SK-N-SH treated with all-trans-retinoic acid at 6 μM for 48 hours (cell line): Measurements from ENCODE around the gene PXYLP1.

Source experiments
- ATAC-seq: fragments of 200-7000 bp; cut with Tn5 transposase; 3 replicates; pipeline ENCODE4 v1.9.1; 2020; ENCODE audit warnings: mild to moderate bottlenecking, moderate library complexity
- ARNTL ChIP-seq: fragments of 450-650 bp; formaldehyde crosslinking; IDR thresholded peaks from 2 replicates; pipeline ENCODE4 v1.5.0; 2020; ENCODE audit warnings: low read depth, mild to moderate bottlenecking, moderate library complexity, borderline replicate concordance
- BACH2 ChIP-seq: fragments of 250-450 bp; sonication (Bioruptor Pico); IDR thresholded peaks from 2 replicates; pipeline ENCODE4 v1.9.0; 2021; ENCODE audit warnings: mild to moderate bottlenecking, borderline replicate concordance
- CREB5 ChIP-seq: fragments of 250-450 bp; sonication (Bioruptor Pico); IDR thresholded peaks from 2 replicates; pipeline ENCODE4 v1.5.1; 2020; ENCODE audit warnings: low read depth, mild to moderate bottlenecking, moderate library complexity
- CSDC2 ChIP-seq: fragments of 250-450 bp; sonication (Bioruptor Pico); IDR thresholded peaks from 2 replicates; pipeline ENCODE4 v1.5.0; 2020; ENCODE audit warnings: mild to moderate bottlenecking, moderate library complexity
- CSRNP3 ChIP-seq: fragments of 250-450 bp; sonication (Bioruptor Pico); IDR thresholded peaks from 2 replicates; pipeline ENCODE4 v1.5.1; 2021; ENCODE audit warnings: mild to moderate bottlenecking, moderate library complexity
- ESRRG ChIP-seq: fragments of 250-450 bp; sonication (Bioruptor Pico); IDR thresholded peaks from 2 replicates; pipeline ENCODE4 v1.6.1; 2021; ENCODE audit warnings: mild to moderate bottlenecking
- GLIS3 ChIP-seq: fragments of 250-450 bp; sonication (Bioruptor Pico); IDR thresholded peaks from 2 replicates; pipeline ENCODE4 v1.5.0; 2020; ENCODE audit warnings: mild to moderate bottlenecking, moderate library complexity
- PATZ1 ChIP-seq: fragments of 250-450 bp; sonication (Bioruptor Pico); IDR thresholded peaks from 2 replicates; pipeline ENCODE4 v1.8.0; 2020; ENCODE audit warnings: mild to moderate bottlenecking, moderate library complexity, borderline replicate concordance
- POU6F1 ChIP-seq: fragments of 250-450 bp; sonication (Bioruptor Pico); IDR thresholded peaks from 2 replicates; pipeline ENCODE4 v1.8.0; 2021; ENCODE audit warnings: low read depth, mild to moderate bottlenecking, moderate library complexity, borderline replicate concordance
- PPARA ChIP-seq: fragments of 250-450 bp; sonication (Bioruptor Pico); IDR thresholded peaks from 2 replicates; pipeline ENCODE4 v1.5.0; 2020; ENCODE audit warnings: mild to moderate bottlenecking, borderline replicate concordance
- RARB ChIP-seq: fragments of 250-450 bp; sonication (Bioruptor Pico); IDR thresholded peaks from 2 replicates; pipeline ENCODE4 v1.8.0; 2021; ENCODE audit warnings: mild to moderate bottlenecking, moderate library complexity
- TOX ChIP-seq: fragments of 250-450 bp; sonication (Bioruptor Pico); IDR thresholded peaks from 2 replicates; pipeline ENCODE4 v1.8.0; 2021; ENCODE audit warnings: mild to moderate bottlenecking, moderate library complexity, borderline replicate concordance
- TSHZ2 ChIP-seq: fragments of 250-450 bp; sonication (Bioruptor Pico); IDR thresholded peaks from 2 replicates; pipeline ENCODE4 v1.5.0; 2020; ENCODE audit warnings: mild to moderate bottlenecking, moderate library complexity
- ZC3H10 ChIP-seq: fragments of 250-450 bp; sonication (Bioruptor Pico); IDR thresholded peaks from 2 replicates; pipeline ENCODE4 v1.5.1; 2021; ENCODE audit warnings: mild to moderate bottlenecking, moderate library complexity
- ZFP30 ChIP-seq: fragments of 450-650 bp; formaldehyde crosslinking; IDR thresholded peaks from 2 replicates; pipeline ENCODE4 v1.5.0; 2022; ENCODE audit warnings: mild to moderate bottlenecking, moderate library complexity
- ZNF565 ChIP-seq: fragments of 450-650 bp; formaldehyde crosslinking; conservative IDR thresholded peaks from 2 replicates; pipeline ENCODE4 v1.5.0; 2020; ENCODE audit warnings: low read depth, mild to moderate bottlenecking, moderate library complexity
- ZNF70 ChIP-seq: fragments of 450-650 bp; formaldehyde crosslinking; IDR thresholded peaks from 2 replicates; pipeline ENCODE4 v1.5.0; 2020; ENCODE audit warnings: mild to moderate bottlenecking, moderate library complexity
- ZNF8 ChIP-seq: fragments of 450-650 bp; formaldehyde crosslinking; IDR thresholded peaks from 2 replicates; pipeline ENCODE4 v1.5.0; 2020; ENCODE audit warnings: mild to moderate bottlenecking, moderate library complexity

PXYLP1 gene

GRCh38 chr3:141334627-141335250 lies 103.1 kb downstream of the PXYLP1 start (continued):
- no peak for TF ChIP-seq CSRNP3 (CRISPR knock-in tag)

GRCh38 chr3:141335531-141336061 lies 104.0 kb downstream of the PXYLP1 start:
- ATAC-seq: no peak
- TF ChIP-seq ZNF565 (CRISPR knock-in tag): no peak
- TF ChIP-seq TOX (CRISPR knock-in tag): no peak
- TF ChIP-seq BACH2 (CRISPR knock-in tag): no peak
- no peak for TF ChIP-seq ARNTL
- TF ChIP-seq, all 23 proteins: peak for 0

GRCh38 chr3:141336672-141337522 lies 105.3 kb downstream of the PXYLP1 start:
- ATAC-seq: peak; percentile 50; the same call in 2 of the 3 replicates
- no peak for TF ChIP-seq TOX (CRISPR knock-in tag)
- no peak for TF ChIP-seq CSRNP3 (CRISPR knock-in tag)
- no peak for TF ChIP-seq ESRRG (CRISPR knock-in tag)
- no peak for TF ChIP-seq CREB5 (CRISPR knock-in tag)
- TF ChIP-seq TSHZ2 (CRISPR knock-in tag): no peak
- no peak for TF ChIP-seq ZNF565 (CRISPR knock-in tag)
- TF ChIP-seq ZNF8 (CRISPR knock-in tag): no peak
- TF ChIP-seq ARNTL: no peak
- no peak for TF ChIP-seq ZC3H10 (CRISPR knock-in tag)
- TF ChIP-seq GLIS3 (CRISPR knock-in tag): no peak

GRCh38 chr3:141337523-141337854 lies 105.9 kb downstream of the PXYLP1 start:
- no peak for ATAC-seq
- TF ChIP-seq ZNF70 (CRISPR knock-in tag) (no peak), ZC3H10 (CRISPR knock-in tag) (no peak), POU6F1 (CRISPR knock-in tag) (no peak), CSDC2 (CRISPR knock-in tag) (no peak), RARB (CRISPR knock-in tag) (no peak), PATZ1 (CRISPR knock-in tag) (no peak), ARNTL (no peak), TSHZ2 (CRISPR knock-in tag) (no peak), ZNF8 (CRISPR knock-in tag) (no peak), ZFP30 (no peak), PPARA (CRISPR knock-in tag) (no peak)
